D721Med (cell line): ENCODE data around the gene CLMN.

ENCODE experiments used
- DNase-seq: peaks from one replicate; pipeline ENCODE4 v3.0.0; 2011; ENCODE audit warnings: low spot score; ENCODE audit not compliant: insufficient read length
- FAIRE-seq: peaks from 2 replicates; lab custom pipeline; 2011; peaks lifted over from hg19 to GRCh38; lab: Jason Lieb, UNC
- TF ChIP-seq, protein P1 (sequence below): IDR thresholded peaks from 2 replicates; pipeline ENCODE4 v1.5.1; 2012; ENCODE audit warnings: mild to moderate bottlenecking, control low read depth; ENCODE audit not compliant: insufficient read depth; ENCODE audit errors: missing control alignments

CLMN gene

DNA sequence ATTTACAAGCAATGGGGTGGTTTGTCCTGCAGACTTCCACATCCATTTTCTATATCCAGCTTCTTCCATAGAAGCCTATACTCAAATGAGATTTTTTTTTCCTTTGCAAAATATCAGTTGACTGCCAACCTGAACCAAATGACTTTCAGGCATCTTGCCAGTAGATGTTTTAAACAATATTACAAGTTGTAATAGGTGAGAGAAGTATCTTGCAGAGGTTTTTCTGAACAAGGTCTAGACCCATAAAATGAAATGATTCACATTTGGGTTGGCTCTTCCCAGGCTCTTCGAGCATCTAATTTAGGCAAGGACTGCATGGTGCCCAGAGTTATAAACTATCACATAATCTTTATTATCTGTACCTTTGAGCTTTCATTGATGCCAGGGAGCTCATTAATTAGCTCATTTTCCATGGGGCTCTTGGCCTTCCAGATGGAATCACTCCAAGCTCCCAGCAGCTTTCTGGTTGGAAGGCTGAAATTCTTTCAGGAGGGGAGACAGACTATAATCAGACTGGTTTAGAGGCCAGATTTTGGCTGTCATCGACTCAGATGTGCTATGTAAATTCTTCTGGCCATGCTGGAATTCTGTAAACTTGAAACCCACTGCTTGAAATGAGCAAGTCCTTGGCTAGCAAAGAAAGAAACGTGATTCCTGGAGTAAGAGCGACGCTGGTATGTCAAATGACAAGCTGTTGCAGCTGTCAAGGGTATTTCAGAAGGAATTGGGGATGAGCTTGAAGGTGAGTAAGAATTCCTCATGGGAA, 130.2 kb downstream of the CLMN start:
- FAIRE-seq: no peak
- TF ChIP-seq, protein P1, sequence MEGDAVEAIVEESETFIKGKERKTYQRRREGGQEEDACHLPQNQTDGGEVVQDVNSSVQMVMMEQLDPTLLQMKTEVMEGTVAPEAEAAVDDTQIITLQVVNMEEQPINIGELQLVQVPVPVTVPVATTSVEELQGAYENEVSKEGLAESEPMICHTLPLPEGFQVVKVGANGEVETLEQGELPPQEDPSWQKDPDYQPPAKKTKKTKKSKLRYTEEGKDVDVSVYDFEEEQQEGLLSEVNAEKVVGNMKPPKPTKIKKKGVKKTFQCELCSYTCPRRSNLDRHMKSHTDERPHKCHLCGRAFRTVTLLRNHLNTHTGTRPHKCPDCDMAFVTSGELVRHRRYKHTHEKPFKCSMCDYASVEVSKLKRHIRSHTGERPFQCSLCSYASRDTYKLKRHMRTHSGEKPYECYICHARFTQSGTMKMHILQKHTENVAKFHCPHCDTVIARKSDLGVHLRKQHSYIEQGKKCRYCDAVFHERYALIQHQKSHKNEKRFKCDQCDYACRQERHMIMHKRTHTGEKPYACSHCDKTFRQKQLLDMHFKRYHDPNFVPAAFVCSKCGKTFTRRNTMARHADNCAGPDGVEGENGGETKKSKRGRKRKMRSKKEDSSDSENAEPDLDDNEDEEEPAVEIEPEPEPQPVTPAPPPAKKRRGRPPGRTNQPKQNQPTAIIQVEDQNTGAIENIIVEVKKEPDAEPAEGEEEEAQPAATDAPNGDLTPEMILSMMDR: no peak
- DNase-seq: no peak

DNA sequence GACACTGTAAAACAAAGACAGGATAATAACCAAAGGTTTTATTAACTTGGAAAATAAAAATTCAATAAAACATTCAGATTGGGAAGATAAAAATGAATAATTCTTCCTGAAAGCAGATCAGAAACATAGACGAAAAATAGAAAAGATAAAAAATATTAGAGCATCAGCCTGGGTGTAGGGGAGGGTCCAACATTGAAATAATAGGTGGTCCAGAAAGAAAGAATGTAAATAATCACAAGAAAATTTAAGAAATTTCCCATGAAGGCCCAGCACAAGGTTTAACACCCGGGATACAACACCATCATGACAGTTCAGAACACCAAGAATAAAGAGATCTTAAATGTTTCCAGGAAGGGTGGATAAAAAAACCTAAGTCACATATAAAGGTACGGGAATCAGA, 131.3 kb downstream of the CLMN start:
- DNase-seq: no peak

DNA sequence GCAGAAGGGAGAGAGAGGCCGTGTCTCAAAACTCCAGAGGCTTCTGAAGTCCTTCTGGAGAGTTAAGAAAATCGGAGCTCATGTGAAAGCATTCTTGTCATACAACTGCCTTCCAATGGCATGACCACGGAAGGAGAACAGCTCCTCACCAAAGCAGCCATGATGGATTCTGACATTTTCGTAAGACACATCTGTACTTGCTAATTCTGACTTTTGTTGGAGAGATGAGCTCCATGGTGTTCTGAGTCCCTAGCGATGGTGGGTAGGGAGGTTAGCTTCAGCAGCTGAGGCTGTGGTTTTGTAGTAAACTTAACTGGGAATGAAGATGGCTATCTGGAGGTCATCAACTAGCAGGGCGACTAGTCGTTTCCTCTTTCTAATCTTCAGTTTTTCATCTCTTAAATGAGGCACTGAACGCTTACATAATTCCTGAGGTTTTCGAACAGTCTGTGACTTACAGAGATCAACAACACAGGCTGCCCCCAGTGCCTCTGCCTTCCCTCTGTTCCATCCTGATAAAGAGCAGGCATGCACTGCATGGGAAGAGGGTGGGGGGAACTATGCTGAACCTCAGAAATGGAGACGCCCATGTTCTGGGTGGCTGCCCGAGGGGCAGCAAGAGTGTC, 133.8 kb downstream of the CLMN start:
- TF ChIP-seq, protein P1: no peak
- FAIRE-seq: no peak
- no peak for DNase-seq

More for the DNA sequence above, 131.3 kb downstream of the CLMN start:
- TF ChIP-seq, protein P1: no peak
- no peak for FAIRE-seq

DNA sequence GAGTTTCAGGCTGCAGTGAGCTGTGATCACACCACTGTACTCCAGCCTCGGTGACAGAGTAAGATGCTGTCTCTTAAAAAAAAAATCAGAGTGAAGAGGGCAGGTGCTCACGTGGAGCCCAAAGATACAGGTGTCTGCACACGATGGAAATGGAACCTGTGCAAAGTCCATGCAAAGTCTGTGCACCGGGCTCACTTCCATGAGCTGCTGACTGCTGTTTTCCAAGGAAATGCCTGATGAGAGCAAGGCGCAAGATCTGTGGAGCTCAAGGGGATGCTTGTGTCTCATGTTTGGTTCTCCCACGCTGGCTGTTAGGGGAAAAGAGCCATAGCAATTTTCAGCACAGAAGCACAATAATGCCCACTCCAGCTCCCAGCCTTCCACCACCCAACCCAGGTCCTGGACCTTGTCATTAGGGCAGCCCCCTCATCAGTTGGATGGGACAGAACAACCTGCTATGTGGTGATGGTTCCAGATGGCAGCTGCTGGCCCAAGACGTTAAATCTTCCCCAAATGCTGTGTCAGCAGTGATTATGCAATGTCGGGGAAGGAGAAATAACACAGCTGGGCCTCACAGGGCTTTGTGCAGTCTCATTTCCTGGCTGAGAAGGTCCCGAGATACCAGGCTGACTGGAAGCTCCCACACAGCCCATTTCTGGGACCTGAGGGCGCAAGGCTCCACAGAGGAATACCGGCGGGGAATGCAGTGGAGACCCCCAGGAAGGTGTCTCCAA, 134.5 kb downstream of the CLMN start:
- FAIRE-seq: no peak
- no peak for DNase-seq
- TF ChIP-seq, protein P1: no peak

DNA sequence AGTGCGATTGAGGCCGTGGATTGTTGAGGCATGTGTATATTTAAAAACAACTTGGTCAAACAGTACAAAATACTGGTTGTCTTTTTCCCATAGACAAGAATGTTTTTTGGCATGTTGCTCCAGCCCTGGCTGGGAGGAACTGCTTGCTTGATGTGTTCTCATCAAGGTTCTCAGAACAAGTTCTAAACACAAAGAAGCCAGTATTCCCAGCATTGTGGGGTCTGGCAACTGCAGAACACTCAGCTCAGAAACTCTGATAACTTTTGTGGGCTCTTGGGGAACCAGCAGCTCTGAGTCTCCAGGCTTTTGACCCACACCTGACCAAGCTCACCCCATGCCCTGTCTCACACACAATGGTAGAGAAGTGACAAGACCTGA, 135.3 kb downstream of the CLMN start:
- DNase-seq: no peak
- no peak for FAIRE-seq
- TF ChIP-seq, protein P1: no peak

DNA sequence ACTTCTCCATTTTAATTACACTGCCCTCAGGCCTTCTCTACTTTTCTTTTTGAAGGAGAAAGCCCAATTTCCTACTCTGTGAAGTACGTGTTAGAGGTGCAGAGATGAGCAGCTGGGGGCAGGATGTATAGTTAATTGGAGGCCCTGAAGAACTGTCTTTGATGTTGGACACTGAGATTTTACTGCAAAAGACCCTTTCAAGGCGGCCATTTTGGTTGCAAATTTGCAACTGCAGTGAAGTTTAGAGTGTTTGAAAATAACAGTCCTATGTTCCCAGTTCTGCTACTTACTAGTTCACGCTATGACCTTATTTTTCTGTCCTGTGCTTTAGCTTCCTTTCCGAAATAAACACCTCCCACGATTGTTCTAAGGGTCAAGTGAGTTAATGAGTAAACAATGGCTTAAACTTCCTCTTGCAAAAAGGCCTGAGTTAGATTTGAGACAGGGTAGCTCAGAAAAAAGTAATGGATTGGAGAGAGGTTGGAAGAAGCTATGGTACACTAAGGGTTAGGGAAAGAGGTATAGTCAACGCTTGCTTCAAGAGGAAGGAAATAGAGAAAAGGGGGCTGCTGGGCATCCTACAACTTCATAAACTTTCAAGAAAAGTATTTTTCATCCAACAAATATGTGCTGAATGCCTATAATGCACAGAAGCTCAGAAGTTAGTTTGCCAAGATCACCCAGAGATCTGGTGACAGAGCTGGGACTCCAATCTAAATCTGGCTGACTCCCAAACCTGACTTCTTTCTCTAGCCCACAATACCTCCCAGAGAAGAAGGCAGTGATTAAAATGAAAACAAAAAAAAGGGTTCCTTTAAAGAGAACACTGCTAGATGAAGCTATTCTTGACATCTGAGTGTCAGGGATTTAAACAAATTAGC, 135.9 kb downstream of the CLMN start:
- DNase-seq (no peak), FAIRE-seq (no peak)
- TF ChIP-seq, protein P1: no peak
